Measurements from ENCODE around the gene OR5H2.
"Not testable (repeated sequence)": the region's sequence is repeated elsewhere in the genome, so short reads cannot be mapped to it uniquely, and the experiment has no call there.

Gene OR5H2

GRCh38 chr3:98282205-98282604, at the start of gene OR5H2:
Gene OR5H2, plus strand, starts transcription at chr3:98282505. Its CDS starts 398 bp downstream, at chr3:98282903.
- DNase-seq = no peak

GRCh38 chr3:98233468-98233867, 48.8 kb upstream of the OR5H2 start:
- no peak for DNase-seq

DNA sequence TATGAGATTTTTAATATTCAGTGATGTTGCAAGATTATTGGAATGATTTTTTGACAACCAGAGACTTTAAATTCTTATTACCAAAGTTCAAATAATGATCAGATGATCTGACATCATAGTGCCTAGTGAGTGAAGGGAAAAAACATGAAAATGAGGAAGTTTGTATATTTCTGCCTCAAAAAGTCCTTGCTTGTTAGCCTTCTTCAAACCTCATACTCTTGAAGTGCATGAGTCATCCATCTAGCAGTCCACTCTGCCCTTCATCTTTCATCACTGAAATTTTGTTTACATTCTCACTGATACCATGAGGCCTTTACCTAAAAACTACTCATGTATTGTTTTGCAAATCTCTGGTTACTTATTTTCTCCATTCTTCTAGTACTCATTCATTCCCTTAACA, 42.2 kb upstream of the OR5H2 start:
- DNase-seq = no peak

GRCh38 chr3:98242155-98242554, 40.1 kb upstream of the OR5H2 start:
- DNase-seq = no peak

- DNase-seq = no peak
Measured at GRCh38 chr3:98243843-98244242, 38.5 kb upstream of the OR5H2 start.

- no peak for DNase-seq
Measured at GRCh38 chr3:98246142-98246541, 36.2 kb upstream of the OR5H2 start.

- not testable (repeated sequence) for DNase-seq
Measured at GRCh38 chr3:98256026-98256425, 26.3 kb upstream of the OR5H2 start.

- DNase-seq = no peak
Measured at GRCh38 chr3:98259707-98260106, 22.6 kb upstream of the OR5H2 start.

DNA sequence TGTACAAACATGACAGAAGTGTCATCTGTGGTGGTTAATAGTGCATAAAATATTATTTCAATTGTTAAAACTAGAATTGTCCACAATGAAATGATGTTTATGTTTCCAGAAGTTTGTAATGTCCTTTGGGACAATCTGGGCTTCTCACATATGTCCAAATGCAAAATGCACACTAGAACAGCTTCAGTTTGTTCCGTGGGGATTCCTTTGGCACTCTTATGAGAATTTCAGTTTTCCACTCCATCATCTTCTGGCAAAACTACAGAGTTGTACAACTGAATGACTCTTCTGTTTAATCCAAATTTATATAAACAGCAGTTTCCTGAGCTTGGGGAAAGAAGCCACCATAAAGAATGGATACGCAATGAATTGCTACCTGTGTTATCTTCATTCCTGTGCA, 20.3 kb upstream of the OR5H2 start:
- no peak for DNase-seq

- no peak for DNase-seq
Measured at GRCh38 chr3:98263944-98264343, 18.4 kb upstream of the OR5H2 start, which contains the start of gene OR5H6. Gene OR5H6, plus strand, starts transcription at chr3:98264244. Its CDS starts 89 bp downstream, at chr3:98264333.

DNA sequence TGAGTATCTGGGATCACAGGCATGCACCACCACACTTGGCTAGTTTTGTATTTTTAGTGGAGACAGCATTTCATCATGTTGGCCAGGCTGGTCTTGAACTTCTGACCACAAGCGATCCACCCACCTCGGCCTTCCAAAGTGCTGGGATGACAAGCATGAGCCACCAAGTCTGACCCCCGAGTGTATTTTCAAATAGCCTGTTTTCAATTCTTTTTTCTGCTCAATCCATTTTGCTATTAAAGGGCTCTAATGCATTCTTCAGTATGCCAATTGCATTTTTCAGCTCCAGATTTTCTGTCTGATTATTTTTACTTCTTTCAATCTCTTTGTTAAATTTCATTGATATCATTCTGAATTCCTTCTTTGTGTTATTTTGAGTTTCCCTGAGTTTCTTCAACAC, 12.5 kb upstream of the OR5H2 start:
- DNase-seq = no peak

DNA sequence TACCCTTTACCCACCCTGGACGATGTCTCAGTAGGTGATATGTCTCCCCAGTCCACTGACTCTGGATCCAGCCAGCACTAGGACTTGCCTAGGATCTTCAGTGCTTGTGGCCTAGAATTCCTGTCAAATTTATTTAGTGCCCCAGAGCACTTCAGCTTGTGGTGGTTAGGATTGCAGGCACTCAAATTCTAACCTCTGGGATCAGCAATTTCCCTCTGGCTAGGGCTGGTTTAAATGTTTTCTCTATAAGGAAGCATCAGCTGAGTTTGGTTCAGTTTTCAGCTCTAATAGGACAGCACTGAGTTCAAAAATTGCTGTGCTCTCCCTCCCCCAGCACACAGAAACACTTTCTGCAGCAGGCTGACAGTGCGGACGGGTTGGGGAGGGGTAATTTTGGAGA, 10.2 kb upstream of the OR5H2 start:
- no peak for DNase-seq

DNA sequence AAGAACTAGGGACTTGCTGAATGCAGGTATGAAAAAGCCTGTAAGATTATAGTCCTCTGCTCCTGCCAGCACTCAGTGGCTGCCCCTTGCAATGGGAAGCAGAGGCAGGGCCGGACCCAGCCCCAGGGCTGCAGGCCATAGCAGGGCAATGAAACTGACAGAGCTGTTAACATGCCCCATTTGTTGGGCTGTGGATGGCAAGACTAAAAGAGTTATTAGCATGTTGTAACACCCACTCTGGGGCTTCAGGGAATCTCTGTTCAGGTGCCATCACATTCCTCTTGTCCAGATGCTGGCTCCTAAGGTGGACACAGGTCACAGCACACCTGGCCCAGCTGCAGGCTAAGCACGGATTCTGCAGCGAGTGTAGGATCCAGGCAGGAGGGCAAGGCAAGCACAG, 7.4 kb upstream of the OR5H2 start:
- DNase-seq = no peak

GRCh38 chr3:98290916-98291315, 8.6 kb downstream of the OR5H2 start:
- no peak for DNase-seq

GRCh38 chr3:98291332-98291957, 9.1 kb downstream of the OR5H2 start:
- DNase-seq = no peak

DNA sequence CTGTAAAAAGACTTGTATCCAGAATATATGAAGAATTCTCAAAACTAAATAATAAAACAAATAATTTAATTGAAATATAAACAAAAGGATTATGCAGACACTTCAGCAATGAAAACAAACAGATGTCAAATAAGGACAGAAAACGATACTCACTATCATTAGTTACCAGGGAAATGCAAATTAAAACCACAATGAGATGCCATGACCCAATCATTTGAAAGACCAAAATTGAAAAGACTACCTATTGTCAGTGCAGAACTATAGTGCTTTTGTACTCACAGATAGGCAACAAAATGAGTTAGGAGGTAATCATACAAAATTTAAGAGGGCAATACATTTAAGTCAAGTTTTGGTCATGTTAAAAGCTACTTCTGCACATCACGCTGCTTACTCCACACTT, 39.8 kb downstream of the OR5H2 start:
- DNase-seq = no peak

DNA sequence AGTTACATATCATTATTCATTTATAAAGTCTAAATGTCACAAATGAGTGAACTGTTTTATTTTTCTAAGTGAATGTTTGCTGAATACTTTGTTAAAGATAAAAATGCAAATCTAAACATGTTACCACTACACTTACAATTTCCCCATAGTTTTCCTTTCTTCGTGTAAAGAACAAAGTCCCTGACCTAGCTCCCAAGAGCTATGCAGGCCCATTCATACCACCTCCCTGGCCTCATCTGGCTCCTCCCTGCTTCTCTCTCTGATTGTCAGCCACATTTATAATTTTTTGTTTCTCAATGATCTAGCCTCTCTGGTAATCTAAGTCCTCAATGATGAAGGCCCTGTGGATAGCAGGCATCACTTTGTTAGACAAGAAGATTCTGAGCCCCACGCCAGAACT, 40.4 kb downstream of the OR5H2 start:
- DNase-seq = no peak

DNA sequence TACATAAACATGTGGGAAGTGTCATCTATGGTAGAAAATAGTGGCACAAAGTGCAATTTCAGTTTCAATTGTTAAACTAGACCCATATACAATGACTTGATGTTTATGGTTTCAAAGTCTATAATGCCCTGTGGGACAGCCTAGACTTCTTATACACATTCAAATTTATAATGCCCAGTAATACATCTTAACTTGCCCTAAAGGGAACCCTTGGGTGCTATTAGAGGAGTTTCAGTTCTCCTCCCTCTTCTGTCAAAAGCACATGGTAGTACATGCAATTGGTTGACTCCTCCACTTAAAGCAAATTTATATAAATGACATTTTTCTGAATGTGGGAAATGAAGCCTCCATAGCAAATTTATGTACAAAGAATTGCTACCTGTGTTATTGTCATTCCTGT, 41.1 kb downstream of the OR5H2 start:
- DNase-seq = no peak

GRCh38 chr3:98325055-98325454, 42.8 kb downstream of the OR5H2 start:
- no peak for DNase-seq

DNA sequence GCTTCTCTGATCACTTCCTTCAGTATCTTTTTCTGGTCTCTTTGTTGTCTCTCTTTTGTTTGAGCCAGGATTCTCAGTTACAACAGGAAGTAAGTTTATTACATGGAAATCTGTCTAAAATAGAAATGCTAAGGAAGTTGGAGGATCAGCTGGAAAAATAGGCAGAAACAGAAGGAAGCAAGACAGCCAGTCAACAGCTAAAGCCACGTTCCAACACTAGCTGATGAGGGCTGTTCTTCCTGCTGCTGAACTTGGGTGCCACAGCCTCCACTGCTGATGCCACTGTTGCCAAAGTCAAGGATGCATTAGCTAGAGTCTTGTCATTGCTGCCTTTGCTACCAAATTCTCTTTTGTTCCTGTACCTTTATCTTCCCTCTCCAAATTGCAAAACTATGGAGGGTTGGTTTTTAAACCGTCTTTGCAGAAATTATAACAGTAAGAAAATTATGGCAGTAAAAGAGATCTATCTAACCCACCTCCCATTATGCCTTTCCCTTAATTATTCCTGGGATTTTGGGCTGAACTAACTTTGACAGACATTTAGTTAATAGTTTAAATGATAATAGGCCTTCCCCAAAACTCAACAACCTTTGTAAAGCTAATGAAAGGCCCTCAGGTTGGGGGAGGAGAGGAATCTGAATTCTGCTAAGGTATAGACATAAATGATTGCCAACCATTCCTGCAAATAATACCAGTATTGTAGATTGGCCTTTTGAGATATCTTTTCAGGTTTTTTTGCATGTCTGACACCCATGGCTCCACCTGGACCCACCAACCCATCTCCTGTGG, 44.0 kb downstream of the OR5H2 start:
- no peak for DNase-seq

DNA sequence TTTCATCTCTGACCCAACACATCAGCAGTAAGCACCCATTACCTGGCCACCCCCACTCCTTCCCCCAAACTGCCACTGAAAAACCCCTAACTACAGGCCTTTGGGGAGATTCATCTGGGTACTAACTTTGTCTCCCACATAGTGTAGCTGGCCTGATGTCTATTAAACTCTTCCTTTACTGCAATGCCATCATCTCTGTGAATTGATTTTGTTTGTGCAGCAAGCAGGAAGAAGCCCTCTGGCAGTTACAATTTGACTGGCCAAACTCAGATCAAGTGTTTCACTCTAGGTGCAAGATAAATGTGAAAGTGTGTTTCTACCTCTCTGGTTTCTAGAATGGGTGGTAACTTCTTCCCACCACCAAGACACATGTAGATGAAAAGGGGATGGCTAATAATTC, 44.6 kb downstream of the OR5H2 start:
- DNase-seq = no peak

GRCh38 chr3:98328933-98329332, 46.6 kb downstream of the OR5H2 start:
- no peak for DNase-seq

DNA sequence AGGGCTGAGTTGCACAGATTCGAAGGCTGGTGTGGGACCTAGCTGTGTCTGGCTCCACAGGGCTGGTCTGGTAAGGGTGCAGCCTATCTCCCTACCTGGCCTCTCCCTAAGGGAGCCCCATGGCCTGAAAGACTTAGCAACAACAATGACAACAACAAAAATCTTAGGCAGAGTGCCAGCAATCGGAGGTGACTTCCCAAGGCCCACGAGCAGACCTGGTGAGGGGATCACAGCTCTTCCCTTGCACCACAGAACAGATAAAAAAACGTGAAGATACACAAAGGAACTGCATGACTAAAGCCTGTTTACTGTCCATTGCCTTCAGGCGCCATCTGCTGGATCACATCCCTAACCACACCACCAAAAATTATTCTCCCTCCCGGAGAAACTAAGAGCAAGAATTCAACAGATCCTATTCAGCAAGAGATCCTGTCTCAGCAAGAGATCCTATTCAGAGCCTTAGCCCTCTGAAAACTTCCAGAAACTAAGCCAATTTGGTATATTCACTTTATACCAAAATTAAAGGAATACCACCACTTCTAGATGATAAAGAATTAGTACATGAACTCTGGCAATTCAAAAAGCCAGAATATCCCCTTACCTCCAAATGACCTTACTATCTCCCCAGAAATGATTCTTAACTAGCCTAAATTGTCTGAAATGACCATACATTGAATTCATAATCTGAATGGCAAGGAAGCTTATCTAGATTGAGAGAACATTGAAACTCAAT, 47.3 kb downstream of the OR5H2 start:
- DNase-seq = peak; percentile 25

- no peak for DNase-seq
Measured at GRCh38 chr3:98331329-98331728, 49.0 kb downstream of the OR5H2 start.
